IMR-90 (cell line): Measurements from ENCODE around the gene IRS2. TPM values are rescaled to one million over a fixed set of nuclear protein-coding genes. Genes with fewer than 3 reads are reported as not detected.

ENCODE experiments used
- BHLHE40 ChIP-seq: fragments of 150-350 bp; IDR thresholded peaks from 2 replicates; pipeline ENCODE4 v1.6.1; 2016; ENCODE audit warnings: mild to moderate bottlenecking, low read depth, low read length
- POLR2A ChIP-seq: IDR thresholded peaks from 2 replicates; pipeline ENCODE4 v1.6.1; 2012; ENCODE audit warnings: mild to moderate bottlenecking, low read depth, low read length
- RAD21 ChIP-seq: IDR thresholded peaks from 2 replicates; pipeline ENCODE4 v1.6.1; 2012; ENCODE audit warnings: low read length, improper control_type of control experiment
- RFX5 ChIP-seq: IDR thresholded peaks from 2 replicates; pipeline ENCODE4 v1.8.0; 2012; ENCODE audit warnings: low read depth, mild to moderate bottlenecking, low read length, moderate library complexity
- polyA plus RNA-seq, 3 experiments: library from polyadenylated mRNA; depleted of rRNA; stranded (reverse); fragments of >200 nt; gene quantifications; 2 replicates each; pipeline ENCODE4 v1.2.3, GENCODE V29; 2012; ENCODE audit warnings: low replicate concordance in 1 of 3
- total RNA-seq: library from RNA; depleted of rRNA; stranded (reverse); fragments of >200 nt; gene quantifications from 2 replicates; pipeline ENCODE4 v1.2.3, GENCODE V29; 2012
- TF ChIP-seq, protein P1 (sequence below): fragments of 150-350 bp; IDR thresholded peaks from 2 replicates; pipeline ENCODE4 v1.6.1; 2016; ENCODE audit warnings: low read depth, mild to moderate bottlenecking, low read length, moderate library complexity, borderline replicate concordance
- TF ChIP-seq, protein P2 (sequence below): conservative IDR thresholded peaks from 2 replicates; pipeline ENCODE4 v1.5.1; 2012; ENCODE audit warnings: mild to moderate bottlenecking, low read depth, low read length, improper control_type of control experiment

The IRS2 gene
- total and polyA plus RNA-seq, 2 of the 4 experiments (the other 2 are of a cell fraction), result 0.36 to 1.4 TPM

DNA sequence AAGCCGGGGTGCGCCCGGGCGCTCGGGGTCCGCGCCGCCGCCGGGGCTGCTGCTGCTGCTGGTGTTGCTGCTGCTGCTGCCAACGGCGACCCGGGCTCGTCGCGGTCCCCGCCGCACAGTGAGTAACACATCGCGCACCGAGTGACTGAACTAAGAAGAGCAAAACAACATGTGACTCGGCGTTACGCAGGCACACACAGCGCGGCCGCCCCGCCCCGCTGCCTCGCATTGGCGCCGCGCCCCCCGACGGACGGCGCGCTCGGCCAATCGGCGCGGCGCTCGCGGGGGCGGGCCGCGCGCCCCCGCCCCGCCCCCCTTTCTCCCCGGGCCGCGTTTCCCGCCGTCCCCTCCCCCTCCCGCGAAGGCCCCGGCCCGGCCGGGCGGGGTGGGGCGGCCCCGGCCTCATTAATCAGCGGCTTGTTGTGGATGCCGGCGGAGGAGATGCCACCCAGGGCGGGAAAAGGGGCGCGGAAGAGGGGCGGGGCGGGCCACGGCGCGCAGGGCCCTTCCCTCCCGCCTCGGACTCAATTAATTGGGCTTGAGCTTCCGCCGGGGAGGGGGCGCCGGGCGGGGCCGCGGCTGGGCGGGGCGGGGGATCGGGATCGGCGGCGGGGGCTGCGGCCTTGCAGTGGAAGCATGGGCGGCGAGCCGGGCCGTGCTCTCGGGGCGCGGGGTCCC, at the start of gene IRS2 (continued):
- TF ChIP-seq, protein P1, sequence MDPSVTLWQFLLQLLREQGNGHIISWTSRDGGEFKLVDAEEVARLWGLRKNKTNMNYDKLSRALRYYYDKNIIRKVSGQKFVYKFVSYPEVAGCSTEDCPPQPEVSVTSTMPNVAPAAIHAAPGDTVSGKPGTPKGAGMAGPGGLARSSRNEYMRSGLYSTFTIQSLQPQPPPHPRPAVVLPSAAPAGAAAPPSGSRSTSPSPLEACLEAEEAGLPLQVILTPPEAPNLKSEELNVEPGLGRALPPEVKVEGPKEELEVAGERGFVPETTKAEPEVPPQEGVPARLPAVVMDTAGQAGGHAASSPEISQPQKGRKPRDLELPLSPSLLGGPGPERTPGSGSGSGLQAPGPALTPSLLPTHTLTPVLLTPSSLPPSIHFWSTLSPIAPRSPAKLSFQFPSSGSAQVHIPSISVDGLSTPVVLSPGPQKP, result no peak
- no peak for TF ChIP-seq RAD21
- TF ChIP-seq, protein P2, sequence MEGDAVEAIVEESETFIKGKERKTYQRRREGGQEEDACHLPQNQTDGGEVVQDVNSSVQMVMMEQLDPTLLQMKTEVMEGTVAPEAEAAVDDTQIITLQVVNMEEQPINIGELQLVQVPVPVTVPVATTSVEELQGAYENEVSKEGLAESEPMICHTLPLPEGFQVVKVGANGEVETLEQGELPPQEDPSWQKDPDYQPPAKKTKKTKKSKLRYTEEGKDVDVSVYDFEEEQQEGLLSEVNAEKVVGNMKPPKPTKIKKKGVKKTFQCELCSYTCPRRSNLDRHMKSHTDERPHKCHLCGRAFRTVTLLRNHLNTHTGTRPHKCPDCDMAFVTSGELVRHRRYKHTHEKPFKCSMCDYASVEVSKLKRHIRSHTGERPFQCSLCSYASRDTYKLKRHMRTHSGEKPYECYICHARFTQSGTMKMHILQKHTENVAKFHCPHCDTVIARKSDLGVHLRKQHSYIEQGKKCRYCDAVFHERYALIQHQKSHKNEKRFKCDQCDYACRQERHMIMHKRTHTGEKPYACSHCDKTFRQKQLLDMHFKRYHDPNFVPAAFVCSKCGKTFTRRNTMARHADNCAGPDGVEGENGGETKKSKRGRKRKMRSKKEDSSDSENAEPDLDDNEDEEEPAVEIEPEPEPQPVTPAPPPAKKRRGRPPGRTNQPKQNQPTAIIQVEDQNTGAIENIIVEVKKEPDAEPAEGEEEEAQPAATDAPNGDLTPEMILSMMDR, result no peak
- TF ChIP-seq POLR2A, result peak; percentile 96
- TF ChIP-seq RFX5, result no peak
- TF ChIP-seq BHLHE40, result peak; percentile 47; the same call in 1 of the 2 replicates
